ENCODE results near the gene KCNJ9.
"Not testable (repeated sequence)": the region's sequence is repeated elsewhere in the genome, so short reads cannot be mapped to it uniquely, and the experiment has no call there.

The KCNJ9 gene

GRCh38 chr1:160097911-160098851, 16.8 kb downstream of the KCNJ9 start, which contains the start of gene IGSF8:
Gene IGSF8, minus strand, starts transcription at chr1:160098619. Its CDS starts 147 bp downstream, at chr1:160098472.
- intact Hi-C loops (cut with DNase I) = loop anchor here (5.0 kb wide), 1 partner anchor 109 kb away; the partner anchor contains the start of gene PEA15
- peak; percentile 79 to 97 (median 93) for DNase-seq

- peak; percentile 95 to 100 (median 99) for DNase-seq
- intact Hi-C loops (cut with DNase I) = loop anchor here (5.0 kb wide), 1 partner anchor 108 kb away; the partner anchor contains the start of gene PEA15
Measured at GRCh38 chr1:160098852-160099561, 17.7 kb downstream of the KCNJ9 start.

- peak in 1 of 42 donors; percentile 18 for DNase-seq
- intact Hi-C loops (cut with DNase I) = loop anchor here (2.0 to 5.0 kb wide), 2 partner anchors 107 to 153 kb away; partner anchors contain the start of gene PEA15
Measured at GRCh38 chr1:160099716-160100375, 18.5 kb downstream of the KCNJ9 start.

GRCh38 chr1:160101037-160101716, 19.8 kb downstream of the KCNJ9 start:
- intact Hi-C loops (cut with DNase I) = loop anchor here (2.0 kb wide), 1 partner anchor 152 kb away; no protein-coding TSS in a partner anchor
- peak; percentile 85 to 98 (median 92) for DNase-seq

- DNase-seq = no peak
- intact Hi-C loops (cut with DNase I) = loop anchor here (2.0 kb wide), 1 partner anchor 151 kb away; no protein-coding TSS in a partner anchor
Measured at GRCh38 chr1:160101717-160102522, 20.6 kb downstream of the KCNJ9 start.

GRCh38 chr1:160103658-160104408, 22.5 kb downstream of the KCNJ9 start:
- DNase-seq = peak in 6 of 42 donors; percentile 40 to 74 (median 58)
- intact Hi-C loops (cut with DNase I) = no loop called here

- no peak for DNase-seq
- intact Hi-C loops (cut with DNase I) = no loop called here
Measured at GRCh38 chr1:160104486-160104885, 23.1 kb downstream of the KCNJ9 start.

- DNase-seq = no peak
- intact Hi-C loops (cut with DNase I) = no loop called here
Measured at GRCh38 chr1:160105155-160105554, 23.8 kb downstream of the KCNJ9 start.

GRCh38 chr1:160107512-160107911, 26.2 kb downstream of the KCNJ9 start:
- intact Hi-C loops (cut with DNase I) = no loop called here
- no peak for DNase-seq

GRCh38 chr1:160108888-160109662, 27.7 kb downstream of the KCNJ9 start:
- DNase-seq = peak in 7 of 42 donors; percentile 49 to 77 (median 57)
- intact Hi-C loops (cut with DNase I) = no loop called here

- intact Hi-C loops (cut with DNase I) = no loop called here
- DNase-seq = no peak
Measured at GRCh38 chr1:160109686-160110085, 28.3 kb downstream of the KCNJ9 start.

GRCh38 chr1:160111462-160111861, 30.1 kb downstream of the KCNJ9 start:
- intact Hi-C loops (cut with DNase I); DNase-seq: not testable (repeated sequence)

- intact Hi-C loops (cut with DNase I) = no loop called here
- DNase-seq = no peak
Measured at GRCh38 chr1:160112357-160112756, 31.0 kb downstream of the KCNJ9 start.

- DNase-seq = no peak
- intact Hi-C loops (cut with DNase I) = no loop called here
Measured at GRCh38 chr1:160113407-160113806, 32.1 kb downstream of the KCNJ9 start.

GRCh38 chr1:160114085-160114484, 32.7 kb downstream of the KCNJ9 start:
- intact Hi-C loops (cut with DNase I) = no loop called here
- DNase-seq = peak in 8 of 42 donors; percentile 54 to 75 (median 70)

Measured in head of caudate nucleus (tissue), 42 donors.